Activated CD4-positive, alpha-beta T cell treated with anti-CD3 and anti-CD28 coated beads for 48 hours (primary cell): ENCODE measurements around the gene KLHL22.
A peak's percentile ranks its signal among the peaks of the same experiment; 100 is the strongest.
"Not testable (repeated sequence)": the region's sequence is repeated elsewhere in the genome, so short reads cannot be mapped to it uniquely, and the experiment has no call there.

Experiments used
- DNase-seq: peaks from one replicate; pipeline ENCODE4 v3.0.0-alpha.2; 2020

KLHL22 gene

GRCh38 chr22:20430720-20431510, 64.7 kb downstream of the KLHL22 start:
- peak; percentile 80 for DNase-seq

- DNase-seq: peak; percentile 31
These were observed 65.4 kb downstream of the KLHL22 start for GRCh38 chr22:20430101-20430719.

GRCh38 chr22:20429254-20430100, 66.1 kb downstream of the KLHL22 start:
- peak; percentile 79 for DNase-seq

- no peak for DNase-seq
These were observed 66.9 kb downstream of the KLHL22 start for GRCh38 chr22:20428496-20429253.

GRCh38 chr22:20427945-20428417, 67.6 kb downstream of the KLHL22 start:
- no peak for DNase-seq

GRCh38 chr22:20427104-20427944, 68.3 kb downstream of the KLHL22 start:
- no peak for DNase-seq

- DNase-seq: no peak
These were observed 69.4 kb downstream of the KLHL22 start for GRCh38 chr22:20426259-20426615.

GRCh38 chr22:20425566-20426258, 69.9 kb downstream of the KLHL22 start:
- DNase-seq: no peak

GRCh38 chr22:20424932-20425565, 70.5 kb downstream of the KLHL22 start:
- peak; percentile 46 for DNase-seq

GRCh38 chr22:20424568-20424931, 71.0 kb downstream of the KLHL22 start:
- DNase-seq: no peak

- no peak for DNase-seq
These were observed 71.6 kb downstream of the KLHL22 start for GRCh38 chr22:20423906-20424551.

- DNase-seq: no peak
These were observed 72.3 kb downstream of the KLHL22 start for GRCh38 chr22:20423008-20423905.

- peak; percentile 27 for DNase-seq
These were observed 73.2 kb downstream of the KLHL22 start for GRCh38 chr22:20422271-20423007.

GRCh38 chr22:20421507-20421874, 74.1 kb downstream of the KLHL22 start:
- DNase-seq: no peak

GRCh38 chr22:20420157-20420842, 75.3 kb downstream of the KLHL22 start:
- DNase-seq: no peak

GRCh38 chr22:20419664-20419951, 76.0 kb downstream of the KLHL22 start:
- no peak for DNase-seq

GRCh38 chr22:20418211-20418788, 77.3 kb downstream of the KLHL22 start:
- DNase-seq: peak; percentile 76

- not testable (repeated sequence) for DNase-seq
These were observed 79.9 kb downstream of the KLHL22 start for GRCh38 chr22:20415699-20416098.
